MV-4-11 (cell line): ENCODE data around the gene ITGA6.

Experiments
- DNase-seq: peaks from one replicate; lab custom pipeline; 2025; lab: John Stamatoyannopoulos, UW

ITGA6 gene

GRCh38 chr2:172416447-172417058 lies 10.8 kb upstream of the ITGA6 start:
- DNase-seq: peak; percentile 99

GRCh38 chr2:172420216-172420615 lies 7.2 kb upstream of the ITGA6 start:
- DNase-seq: no peak

GRCh38 chr2:172423160-172423559 lies 4.2 kb upstream of the ITGA6 start:
- DNase-seq: peak; percentile 26

GRCh38 chr2:172425336-172425735 lies 2.0 kb upstream of the ITGA6 start:
- DNase-seq: no peak

GRCh38 chr2:172426635-172427255 lies 641 bp upstream of the ITGA6 start:
- DNase-seq: no peak

- no peak for DNase-seq
Observed at GRCh38 chr2:172427990-172428831, 825 bp downstream of the ITGA6 start.

- no peak for DNase-seq
Observed at GRCh38 chr2:172428832-172429210, 1.4 kb downstream of the ITGA6 start.

GRCh38 chr2:172429301-172429968 lies 2.0 kb downstream of the ITGA6 start:
- no peak for DNase-seq

- no peak for DNase-seq
Observed at GRCh38 chr2:172430027-172430426, 2.6 kb downstream of the ITGA6 start.

- no peak for DNase-seq
Observed at GRCh38 chr2:172430678-172431077, 3.3 kb downstream of the ITGA6 start.

GRCh38 chr2:172431463-172431862 lies 4.1 kb downstream of the ITGA6 start:
- DNase-seq: peak; percentile 22

- no peak for DNase-seq
Observed at GRCh38 chr2:172431993-172432392, 4.6 kb downstream of the ITGA6 start.

GRCh38 chr2:172433144-172433543 lies 5.8 kb downstream of the ITGA6 start:
- no peak for DNase-seq

GRCh38 chr2:172434821-172435605 lies 7.6 kb downstream of the ITGA6 start:
- peak; percentile 82 for DNase-seq

- no peak for DNase-seq
Observed at GRCh38 chr2:172435606-172435911, 8.2 kb downstream of the ITGA6 start.

GRCh38 chr2:172436889-172437288 lies 9.5 kb downstream of the ITGA6 start:
- no peak for DNase-seq

GRCh38 chr2:172437419-172438341 lies 10.3 kb downstream of the ITGA6 start:
- DNase-seq: peak; percentile 91

GRCh38 chr2:172438741-172439508 lies 11.5 kb downstream of the ITGA6 start:
- DNase-seq: no peak

GRCh38 chr2:172439509-172439860 lies 12.1 kb downstream of the ITGA6 start:
- DNase-seq: no peak

- DNase-seq: no peak
Observed at GRCh38 chr2:172439911-172440310, 12.5 kb downstream of the ITGA6 start.
